Stromal cell of bone marrow (primary cell): ENCODE results near the gene SGSM2.

Experiments used
- DNase-seq: peaks from one replicate; pipeline ENCODE4 v3.0.0-alpha.2; 2012; ENCODE audit warnings: low read depth

The SGSM2 gene

DNA sequence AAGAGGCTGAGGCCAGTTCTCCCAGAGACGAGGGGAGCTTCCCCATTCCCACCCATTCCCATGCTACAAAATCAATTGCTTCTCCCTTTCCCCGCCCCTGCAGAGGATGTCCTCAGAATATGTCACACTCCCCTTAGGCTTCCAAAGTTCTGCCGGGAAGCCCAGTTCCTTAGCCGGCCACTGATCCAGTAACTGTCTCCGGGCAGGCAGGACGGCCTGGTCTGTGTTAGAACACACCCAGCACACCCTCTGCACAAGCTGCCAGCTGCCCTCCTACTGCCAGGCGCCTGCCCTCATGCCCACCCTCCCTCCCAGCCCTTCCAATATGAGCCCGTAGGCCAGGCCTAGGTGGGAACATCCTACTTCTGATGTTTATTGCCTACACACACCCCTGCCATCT, 31.1 kb downstream of the SGSM2 start:
- DNase-seq: no peak

DNA sequence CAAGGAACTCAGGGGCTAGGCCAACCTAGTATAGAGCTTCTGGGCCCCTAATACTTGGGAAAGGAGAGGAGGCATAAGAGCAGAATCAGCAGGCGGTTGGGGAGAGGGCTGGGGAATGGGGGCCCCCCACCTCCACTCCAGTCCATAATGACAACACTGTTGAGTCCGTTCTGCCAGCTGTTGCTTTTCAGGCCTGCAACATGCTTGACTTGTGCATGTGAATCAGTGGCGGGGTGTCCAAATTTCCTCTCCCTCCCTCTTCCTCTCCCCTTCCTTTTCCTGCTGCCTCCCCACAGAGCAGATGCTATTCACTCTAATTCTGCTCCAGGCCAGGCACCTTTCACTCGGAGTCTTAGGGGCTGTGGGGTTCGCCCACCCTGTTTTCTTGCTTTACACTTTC, 31.7 kb downstream of the SGSM2 start:
- no peak for DNase-seq

DNA sequence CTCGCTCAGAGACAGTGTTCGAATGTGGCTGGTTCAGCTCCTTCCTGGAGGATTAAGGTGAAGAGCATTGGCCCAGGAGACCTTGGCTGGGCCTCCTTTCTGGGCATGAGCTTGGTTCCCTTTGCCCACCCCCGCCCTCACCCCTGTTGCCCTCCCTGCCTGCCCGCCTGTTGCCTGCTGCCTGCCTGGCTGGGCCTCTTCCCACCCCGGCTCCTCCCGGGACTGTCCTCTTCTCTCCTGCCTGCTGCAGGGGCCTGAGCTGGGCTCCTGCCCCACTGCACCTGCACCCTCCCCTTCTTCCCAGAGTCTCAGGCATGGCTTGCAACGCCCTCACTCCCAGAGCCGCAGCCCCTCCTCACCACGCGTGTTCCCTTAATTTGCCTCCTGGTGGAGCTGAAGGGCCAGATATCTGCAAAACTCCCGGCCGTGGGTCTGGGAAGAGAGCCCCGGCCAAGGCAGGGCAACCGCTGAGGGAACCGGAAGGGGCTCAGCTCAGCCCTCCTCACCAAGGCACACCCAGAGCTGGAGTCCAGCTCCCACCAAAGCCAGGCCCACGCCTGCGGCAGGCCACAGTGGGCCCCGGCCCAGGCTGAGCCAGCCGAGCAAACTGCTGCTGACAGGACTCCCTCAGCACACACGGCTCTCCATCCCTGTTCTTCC, 32.4 kb downstream of the SGSM2 start:
- no peak for DNase-seq

DNA sequence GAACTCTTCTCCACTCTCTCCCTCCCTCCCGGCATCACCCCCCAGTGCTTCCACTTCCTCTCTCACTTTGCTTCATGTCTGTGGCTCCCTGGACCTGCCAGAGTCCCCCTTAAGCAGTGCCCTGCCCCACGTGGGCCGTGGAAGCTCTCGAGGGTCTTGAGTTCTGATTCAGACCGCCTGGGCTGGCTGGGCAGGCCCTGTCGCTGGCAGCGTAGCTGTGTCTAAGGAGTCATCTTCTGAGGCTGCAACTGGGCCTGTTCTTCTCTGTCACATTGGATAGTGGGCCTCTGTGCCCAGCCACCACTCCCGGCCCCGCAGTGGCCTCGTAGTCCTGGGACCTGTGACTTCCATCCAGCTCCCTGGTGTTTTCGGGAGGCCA, 32.9 kb downstream of the SGSM2 start:
- DNase-seq: no peak

DNA sequence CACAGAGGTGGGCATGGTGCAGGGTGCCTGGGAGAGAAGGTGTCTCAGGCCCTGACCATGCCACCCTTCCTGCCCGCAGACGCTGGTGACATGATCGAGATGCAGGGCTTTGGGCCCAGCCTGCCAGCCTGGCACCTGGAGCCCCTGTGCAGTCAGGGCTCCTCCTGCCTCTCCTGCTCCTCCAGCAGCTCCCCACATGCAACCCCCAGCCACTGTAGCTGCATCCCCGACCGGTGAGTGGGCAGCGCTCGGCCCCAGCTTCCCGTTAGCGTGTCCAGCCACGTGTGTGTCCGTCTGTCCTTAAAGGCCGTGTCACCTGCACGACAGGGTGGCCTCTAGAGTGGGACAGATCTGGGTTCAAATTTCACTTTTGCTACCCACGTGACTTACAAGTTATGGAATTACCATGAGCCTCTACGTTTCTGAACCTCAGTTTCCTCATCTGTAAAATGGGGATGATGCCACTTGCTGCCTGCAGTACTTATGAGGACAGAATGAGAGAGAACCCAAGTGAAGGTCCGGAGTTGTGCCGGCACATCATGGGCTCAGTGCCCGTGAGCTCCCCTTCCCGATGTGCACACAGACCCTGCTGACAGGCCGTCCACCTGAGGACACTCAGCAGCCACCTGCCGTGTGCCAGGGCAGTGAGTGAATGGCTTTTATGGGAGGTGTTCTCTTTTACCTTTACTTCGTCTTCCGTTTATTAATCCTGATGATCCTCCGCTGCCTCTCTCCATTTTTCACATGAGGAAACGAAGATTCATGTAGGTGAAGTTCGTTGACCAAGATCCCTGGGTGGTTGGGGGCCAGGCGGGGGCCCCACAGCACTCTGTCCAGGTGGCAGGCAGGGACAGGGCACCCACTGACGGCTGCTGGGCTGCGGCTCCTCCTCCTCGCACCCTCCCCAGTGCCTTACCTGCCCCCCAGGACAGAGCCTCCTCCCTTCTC, 34.2 kb downstream of the SGSM2 start:
- no peak for DNase-seq

- DNase-seq: no peak
Measured at GRCh38 chr17:2372180-2372579, 34.9 kb downstream of the SGSM2 start.

GRCh38 chr17:2372681-2373080, 35.4 kb downstream of the SGSM2 start:
- DNase-seq: no peak

GRCh38 chr17:2373179-2373578, 35.9 kb downstream of the SGSM2 start:
- no peak for DNase-seq

DNA sequence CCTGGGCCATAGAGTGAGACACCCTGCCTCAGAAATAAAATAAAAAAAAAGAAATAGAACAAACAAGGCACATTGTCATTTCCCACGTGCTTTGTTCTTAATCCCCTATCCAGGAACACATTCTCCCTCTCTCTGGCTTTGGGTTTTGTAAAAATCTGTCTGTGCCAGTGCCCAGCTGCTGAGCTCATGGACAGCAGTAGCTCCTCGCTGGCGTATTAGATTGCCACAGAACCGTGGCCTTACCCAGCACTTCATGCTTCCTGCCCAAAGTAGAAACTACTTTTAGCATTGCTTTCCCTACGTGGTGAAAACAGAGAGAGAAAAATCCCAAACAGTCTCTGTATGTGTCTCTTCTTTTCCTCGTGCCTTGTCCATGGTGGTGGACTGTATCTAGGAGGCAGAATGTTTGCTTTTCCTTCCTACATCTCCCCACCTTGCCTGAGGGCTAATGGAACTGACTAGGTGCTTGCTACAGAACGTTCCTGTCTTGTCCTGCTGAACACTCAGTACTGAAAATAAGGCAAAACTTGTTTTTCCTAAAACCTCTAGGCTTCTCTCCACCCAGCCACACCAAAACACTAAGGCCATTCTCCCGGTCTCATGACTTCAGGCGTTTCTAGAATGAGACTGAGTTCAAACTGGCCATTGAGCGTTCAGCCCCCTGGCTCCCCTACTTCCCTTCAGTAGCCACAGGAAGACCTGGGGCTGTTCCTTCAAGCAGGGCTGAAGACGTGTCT, 37.4 kb downstream of the SGSM2 start:
- no peak for DNase-seq

DNA sequence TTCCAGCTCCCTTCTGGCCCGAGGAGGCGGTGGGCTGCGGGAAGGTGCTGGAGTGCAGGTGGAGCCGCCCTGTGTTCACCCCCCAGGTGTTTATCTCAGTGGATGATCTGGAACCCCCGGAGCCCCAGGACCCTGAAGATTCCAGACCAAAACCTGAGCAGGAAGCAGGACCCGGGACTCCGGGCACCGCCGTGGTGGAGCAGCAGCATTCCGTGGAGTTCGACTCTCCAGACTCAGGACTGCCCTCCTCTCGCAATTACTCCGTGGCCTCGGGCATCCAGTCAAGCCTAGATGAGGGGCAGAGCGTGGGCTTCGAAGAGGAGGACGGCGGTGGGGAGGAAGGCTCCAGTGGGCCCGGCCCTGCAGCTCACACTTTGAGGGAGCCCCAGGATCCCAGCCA, 38.1 kb downstream of the SGSM2 start:
- no peak for DNase-seq

GRCh38 chr17:2376107-2376506, 38.8 kb downstream of the SGSM2 start:
- DNase-seq: no peak

GRCh38 chr17:2377659-2378058, 40.4 kb downstream of the SGSM2 start:
- DNase-seq: no peak

- no peak for DNase-seq
Measured at GRCh38 chr17:2378905-2379304, 41.6 kb downstream of the SGSM2 start.

DNA sequence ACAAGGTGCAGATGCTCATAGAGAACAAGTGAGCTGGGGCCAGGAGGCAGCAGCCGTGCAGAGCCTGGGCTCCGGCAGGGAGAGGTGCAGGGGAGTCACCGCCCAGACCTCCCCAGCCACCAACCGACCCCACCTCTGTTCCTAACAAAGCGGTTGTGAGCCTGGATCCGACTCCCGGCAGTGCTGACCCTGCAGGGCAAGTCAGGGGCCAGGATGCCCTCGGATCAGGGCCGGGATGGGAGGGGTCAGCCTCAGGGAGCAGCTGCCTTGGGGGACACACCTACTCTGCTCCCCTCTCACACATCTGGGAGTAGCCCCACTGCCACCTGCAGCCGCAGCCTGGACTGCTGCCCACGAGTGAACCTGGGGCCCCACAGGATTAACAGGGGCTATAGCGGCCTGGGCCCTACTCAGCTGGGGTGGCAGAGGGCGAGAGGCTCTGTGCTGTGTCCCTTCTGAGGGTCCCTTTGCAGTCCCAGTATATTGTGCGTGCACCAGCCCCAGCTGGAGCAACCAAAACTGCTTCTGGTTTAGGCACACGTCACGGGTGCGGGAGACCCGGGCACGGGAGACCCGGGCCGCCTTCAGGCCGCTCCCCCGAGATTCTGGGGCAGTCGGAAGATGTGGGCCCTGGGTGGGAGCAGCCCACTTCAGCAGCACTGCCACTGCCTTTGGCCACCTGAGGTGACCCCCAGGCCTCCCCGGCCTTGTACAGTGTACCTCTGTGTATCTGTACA, 42.4 kb downstream of the SGSM2 start:
- DNase-seq: no peak

GRCh38 chr17:2380226-2380922, 43.1 kb downstream of the SGSM2 start:
- DNase-seq: no peak

DNA sequence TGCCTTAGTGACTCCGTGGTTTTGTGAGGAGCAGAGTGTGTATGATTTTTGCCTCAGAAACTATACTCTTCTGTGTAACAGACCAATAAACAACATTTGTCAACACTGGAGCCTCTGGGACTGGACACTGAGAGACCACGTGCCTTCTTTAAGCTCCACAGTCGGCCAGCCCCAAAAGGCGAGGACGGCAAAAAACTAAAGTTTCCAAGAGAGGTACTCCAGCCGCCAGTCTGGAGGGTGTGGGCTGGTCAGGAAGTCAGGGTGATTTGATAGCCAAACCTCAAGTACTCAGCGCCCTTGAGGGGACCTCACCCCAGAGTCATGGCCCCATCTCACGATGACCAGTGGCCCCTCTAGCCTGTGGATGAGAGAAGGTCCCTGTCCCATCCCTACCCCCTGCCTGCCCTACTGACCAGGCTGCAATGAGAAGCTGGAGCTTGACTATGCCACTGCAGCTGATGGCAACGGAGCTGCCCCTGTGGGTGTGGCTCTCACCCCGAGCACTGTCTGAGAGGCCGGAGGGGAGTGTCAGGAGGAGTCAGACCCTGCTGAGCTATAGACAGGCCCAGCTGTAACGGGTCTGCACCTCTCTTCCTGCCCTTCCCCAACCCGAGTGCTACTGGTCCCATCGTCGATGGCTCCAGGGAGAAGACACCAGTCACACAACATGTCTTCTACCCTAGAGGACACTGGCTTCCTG, 43.8 kb downstream of the SGSM2 start:
- no peak for DNase-seq

- DNase-seq: no peak
Measured at GRCh38 chr17:2383628-2384167, 46.4 kb downstream of the SGSM2 start.

DNA sequence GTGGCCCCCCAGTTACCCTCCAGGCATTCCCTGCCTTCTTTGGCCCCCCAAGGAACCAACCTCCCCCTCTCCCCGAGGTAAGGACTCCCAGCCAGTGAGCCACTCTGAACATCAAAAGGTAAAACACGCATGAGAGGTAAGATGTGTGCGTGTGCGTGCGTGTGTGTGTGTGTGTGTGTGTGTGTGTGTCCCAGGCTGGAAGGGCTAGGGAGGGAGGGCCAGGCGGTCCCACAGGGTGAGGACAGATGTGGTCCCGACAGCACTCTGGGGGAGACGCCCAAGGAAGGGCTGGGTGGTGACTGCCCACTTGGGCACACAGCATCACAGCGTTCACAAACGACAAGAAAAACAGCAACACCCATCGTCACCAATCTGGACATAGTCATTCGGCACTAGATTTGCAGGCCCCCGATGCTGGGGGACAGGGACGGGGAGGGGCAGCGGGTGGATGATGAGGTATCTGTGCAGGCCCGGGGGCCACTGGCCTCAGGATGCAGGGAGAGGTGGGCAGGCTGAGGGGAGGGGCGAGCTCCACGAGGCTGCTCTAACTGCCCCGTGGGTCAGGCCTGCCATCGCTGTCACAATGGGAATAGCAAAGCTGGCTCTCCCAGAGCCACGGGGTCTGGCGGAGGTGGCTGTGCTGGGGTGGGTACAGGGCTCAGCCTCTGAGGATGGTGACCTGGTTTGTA, 47.3 kb downstream of the SGSM2 start:
- no peak for DNase-seq

- DNase-seq: no peak
Measured at GRCh38 chr17:2385240-2386210, 48.2 kb downstream of the SGSM2 start.
